Measurements from ENCODE around the gene USP5.

Gene USP5

DNA sequence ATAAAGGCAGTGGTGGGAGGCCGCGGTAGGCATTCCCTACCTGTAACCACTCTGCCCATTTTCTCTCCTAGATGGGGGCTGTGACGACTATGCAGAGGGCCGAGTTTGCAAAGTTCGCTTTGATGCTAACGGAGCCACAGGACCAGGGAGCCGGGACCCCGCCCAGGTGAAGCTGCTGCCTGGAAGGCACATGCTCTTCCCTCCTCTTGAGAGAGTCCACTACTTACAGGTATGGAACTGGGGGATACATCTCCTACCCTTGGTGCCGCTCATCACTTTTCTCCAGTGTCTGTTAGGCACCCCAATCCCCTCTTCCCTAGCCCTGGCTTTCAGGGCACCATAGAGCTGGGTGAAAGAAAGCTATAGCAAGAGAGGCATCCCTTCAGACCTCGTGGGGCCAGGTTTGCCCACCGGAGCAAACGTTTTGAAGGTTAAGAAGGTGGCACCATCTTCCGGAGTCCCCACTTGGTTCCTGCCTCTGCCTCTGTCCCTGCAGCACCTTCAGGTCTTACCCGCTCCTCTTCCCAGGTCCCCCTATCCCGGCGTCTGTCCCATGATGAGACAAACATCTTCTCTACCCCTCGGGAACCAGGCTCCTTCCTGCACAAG, 25.7 kb upstream of the USP5 start:
- in situ Hi-C loops (cut with HindIII; ENCODE audit: low sequenced_read_pairs): no loop called here

DNA sequence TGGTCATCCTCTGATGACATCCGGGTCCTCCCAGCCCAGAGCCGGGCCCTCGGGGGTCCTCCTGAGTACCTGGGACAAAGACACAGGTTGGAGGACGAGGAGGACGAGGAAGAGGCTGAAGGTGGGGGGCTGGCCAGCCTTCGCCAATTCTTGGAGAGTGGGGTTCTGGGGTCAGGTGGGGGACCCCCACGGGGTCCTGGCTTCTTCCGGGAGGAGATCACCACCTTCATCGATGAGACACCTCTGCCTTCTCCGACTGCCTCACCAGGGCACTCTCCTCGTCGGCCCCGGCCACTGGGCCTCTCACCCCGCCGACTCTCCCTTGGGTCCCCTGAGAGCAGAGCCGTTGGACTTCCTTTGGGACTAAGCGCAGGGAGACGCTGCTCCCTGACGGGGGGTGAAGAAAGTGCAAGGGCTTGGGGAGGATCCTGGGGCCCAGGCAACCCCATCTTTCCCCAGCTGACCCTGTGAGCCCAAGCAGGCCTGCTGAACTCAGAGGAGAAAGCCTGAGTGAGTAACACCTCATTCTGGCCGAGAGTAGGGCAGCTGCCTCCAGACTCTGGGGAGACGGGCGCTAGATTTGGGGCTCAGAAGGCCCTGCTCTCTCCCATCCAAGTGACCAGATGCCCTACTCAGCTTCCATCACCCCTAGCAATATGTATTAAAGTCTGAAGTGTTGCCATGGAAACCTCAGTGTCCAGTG, 25.1 kb upstream of the USP5 start:
- in situ Hi-C loops (cut with HindIII; ENCODE audit: low sequenced_read_pairs): no loop called here

DNA sequence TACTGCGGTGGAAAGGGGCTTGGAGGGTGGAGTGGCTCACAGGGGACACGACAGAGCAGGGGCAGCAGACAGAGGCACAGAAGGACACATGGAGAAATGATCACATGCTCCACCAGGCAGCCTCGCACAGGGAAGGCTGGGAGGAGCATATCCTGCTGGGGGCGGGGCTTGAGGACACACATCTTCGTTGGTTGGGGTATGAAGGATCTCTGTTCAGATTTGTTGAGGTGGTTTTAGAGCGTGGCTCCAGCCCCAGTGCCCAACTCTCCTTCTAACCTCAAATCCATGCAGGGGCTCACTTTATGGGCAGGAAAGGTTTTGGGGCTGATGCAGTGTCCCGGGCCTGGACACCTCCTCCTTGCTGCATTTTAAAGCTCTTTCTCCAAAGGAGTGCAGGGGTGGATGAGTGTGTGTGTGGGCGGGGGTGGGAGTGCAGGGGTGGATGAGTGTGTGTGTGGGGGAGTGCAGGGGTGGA, 24.5 kb upstream of the USP5 start:
- in situ Hi-C loops (cut with HindIII; ENCODE audit: low sequenced_read_pairs): no loop called here

DNA sequence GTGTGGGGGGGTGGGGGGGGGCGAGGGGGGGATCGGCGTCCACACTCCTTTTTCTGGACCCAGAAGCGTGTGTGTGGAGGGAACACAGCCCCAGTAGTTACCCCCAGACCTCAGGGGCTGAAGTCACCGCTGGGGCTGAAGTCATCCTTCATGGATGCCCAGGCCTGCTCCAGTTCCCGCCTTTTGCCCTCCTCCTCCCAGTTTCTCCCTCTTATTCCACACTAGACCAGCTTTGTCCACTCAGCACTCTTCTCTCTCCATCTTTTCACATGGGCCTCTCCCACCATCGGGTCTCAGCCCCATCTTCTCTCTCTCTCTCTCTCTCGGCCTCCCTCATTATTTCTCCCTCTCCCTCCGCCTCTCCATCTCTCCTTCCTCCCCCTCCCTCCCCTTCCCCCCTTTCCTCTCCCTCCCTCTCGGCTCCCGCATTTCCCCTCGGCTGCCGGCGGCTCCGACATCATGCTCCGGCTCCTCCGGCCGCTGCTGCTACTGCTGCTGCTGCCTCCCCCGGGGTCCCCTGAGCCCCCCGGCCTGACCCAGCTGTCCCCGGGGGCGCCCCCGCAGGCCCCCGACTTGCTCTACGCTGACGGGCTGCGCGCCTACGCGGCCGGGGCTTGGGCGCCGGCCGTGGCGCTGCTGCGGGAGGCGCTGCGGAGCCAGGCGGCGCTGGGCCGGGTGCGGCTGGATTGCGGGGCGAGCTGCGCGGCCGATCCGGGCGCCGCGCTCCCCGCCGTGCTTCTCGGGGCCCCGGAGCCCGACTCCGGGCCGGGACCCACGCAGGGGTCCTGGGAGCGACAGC, 23.8 kb upstream of the USP5 start, which contains the start of gene P3H3:
P3H3 (plus strand) TSS at position 426 of the 799 bp plus-strand sequence; CDS start at position 460, 34 bp downstream.
- in situ Hi-C loops (cut with HindIII; ENCODE audit: low sequenced_read_pairs): no loop called here

DNA sequence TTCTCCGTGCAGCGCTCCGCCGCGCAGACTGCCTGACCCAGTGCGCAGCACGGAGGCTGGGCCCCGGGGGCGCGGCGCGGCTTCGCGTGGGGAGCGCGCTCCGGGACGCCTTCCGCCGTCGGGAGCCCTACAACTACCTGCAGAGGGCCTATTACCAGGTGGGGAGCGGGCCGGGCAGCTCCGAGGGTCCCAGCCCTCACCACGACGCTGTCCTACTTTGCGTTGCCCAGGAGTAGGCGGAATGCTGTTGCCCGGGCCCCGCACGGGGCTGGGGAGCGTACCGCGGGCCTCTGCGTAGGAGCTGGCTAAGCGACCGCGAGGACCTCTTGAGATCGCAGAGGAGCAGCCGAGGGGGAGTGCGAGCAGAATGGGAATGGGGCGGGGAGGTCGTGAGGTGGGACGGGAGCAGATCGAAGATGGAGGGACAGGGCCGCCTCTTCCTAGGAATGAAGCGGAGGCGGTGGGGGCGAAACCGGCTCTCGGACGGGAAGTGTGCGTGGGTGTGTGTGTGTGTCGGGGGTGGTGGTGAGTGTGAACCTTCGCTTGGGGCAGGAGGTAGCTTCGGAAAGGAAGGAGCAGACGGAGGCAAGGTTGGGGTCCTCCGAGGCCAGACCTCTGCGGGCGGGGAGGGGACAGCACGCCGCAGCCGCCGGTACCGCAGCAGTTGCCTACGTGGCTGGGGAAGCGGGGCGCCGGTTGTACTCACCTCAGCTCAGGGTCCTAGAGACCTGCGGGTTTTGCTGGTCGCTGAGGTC, 23.0 kb upstream of the USP5 start:
- in situ Hi-C loops (cut with HindIII; ENCODE audit: low sequenced_read_pairs): no loop called here

DNA sequence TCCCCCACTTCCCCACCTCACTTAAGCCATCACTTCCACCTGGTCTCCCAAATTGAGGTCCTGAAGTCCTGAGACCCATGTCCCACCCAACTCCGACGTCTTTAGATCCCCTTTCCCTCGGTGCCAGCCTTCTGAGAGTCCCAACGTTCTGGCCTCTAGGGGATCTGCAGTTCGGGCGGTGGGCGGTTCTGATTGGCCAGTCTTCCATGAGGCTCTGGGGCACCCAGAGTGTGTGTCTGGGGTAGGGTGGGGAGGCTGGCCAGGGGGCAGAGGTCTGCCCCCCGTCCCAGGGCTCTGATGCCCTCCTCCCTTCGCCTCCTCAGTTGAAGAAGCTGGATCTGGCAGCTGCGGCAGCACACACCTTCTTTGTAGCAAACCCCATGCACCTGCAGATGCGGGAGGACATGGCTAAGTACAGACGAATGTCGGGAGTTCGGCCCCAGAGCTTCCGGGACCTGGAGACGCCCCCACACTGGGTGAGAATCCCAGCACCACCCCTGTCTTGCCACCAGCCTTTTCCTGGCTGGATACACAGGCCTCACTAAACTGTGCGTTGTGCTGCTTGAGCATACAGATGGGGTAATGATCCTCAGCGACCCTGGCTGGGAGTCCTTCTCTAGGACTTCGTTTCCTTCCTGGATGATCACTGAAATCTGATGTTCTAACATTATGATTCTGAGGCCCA, 22.3 kb upstream of the USP5 start:
- in situ Hi-C loops (cut with HindIII; ENCODE audit: low sequenced_read_pairs): no loop called here

DNA sequence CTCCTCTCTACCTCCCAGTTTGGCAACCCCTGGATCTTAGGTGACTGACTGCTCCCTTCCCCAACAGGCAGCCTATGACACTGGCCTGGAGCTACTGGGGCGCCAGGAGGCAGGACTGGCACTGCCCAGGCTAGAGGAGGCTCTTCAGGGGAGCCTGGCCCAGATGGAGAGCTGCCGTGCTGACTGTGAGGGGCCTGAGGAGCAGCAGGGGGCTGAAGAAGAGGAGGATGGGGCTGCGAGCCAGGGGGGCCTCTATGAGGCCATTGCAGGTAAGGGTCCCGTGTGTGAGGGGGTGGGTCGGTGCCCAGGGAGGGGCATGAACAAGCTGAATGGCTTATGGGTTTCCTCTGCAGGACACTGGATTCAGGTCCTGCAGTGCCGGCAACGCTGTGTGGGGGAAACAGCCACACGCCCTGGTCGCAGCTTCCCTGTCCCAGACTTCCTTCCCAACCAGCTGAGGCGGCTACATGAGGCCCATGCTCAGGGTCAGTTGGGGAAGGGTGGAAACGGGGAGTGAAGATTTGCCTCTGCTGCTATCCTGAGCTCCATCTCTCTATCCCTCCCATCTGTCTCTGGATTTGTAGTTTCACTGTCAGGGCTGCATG, 21.6 kb upstream of the USP5 start:
- in situ Hi-C loops (cut with HindIII; ENCODE audit: low sequenced_read_pairs): no loop called here

DNA sequence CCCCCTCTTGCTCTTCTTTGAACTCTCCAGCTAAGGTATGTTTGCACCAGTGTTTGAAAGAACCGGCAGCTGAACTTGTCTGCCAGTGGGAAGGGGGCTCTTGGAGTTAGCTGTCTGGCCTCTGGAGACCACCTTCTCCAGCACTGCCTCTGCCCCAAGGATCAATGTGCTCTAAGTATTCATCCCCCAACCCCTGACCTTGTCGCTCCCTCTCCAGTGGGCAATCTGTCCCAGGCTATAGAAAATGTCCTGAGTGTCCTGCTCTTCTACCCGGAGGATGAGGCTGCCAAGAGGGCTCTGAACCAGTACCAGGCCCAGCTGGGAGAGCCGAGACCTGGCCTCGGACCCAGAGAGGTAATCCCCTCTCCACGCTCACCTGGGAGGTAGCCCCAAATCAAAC, 21.0 kb upstream of the USP5 start:
- in situ Hi-C loops (cut with HindIII; ENCODE audit: low sequenced_read_pairs): no loop called here

DNA sequence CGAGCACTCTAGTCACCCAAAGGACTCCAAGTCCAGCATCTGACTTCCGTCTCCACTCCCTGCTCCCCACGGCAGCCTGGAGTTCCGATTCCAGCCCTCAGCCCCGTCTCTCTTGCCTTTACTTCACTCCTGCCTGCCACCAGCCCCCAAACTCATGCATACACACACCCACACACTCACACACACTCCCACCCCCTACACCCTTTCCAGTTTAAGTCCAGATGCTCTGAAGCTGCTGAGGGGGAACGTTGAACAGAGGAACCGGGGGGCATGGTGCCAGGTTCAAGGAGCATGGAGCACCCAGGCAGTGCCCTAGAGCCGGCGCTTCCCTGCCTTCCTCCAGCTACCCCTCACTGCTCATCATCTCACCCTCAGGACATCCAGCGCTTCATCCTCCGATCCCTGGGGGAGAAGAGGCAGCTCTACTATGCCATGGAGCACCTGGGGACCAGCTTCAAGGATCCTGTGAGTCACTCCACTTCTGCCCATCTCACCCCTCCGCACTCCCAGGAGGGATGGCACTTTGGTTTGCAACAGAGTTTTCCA, 20.4 kb upstream of the USP5 start:
- in situ Hi-C loops (cut with HindIII; ENCODE audit: low sequenced_read_pairs): no loop called here

DNA sequence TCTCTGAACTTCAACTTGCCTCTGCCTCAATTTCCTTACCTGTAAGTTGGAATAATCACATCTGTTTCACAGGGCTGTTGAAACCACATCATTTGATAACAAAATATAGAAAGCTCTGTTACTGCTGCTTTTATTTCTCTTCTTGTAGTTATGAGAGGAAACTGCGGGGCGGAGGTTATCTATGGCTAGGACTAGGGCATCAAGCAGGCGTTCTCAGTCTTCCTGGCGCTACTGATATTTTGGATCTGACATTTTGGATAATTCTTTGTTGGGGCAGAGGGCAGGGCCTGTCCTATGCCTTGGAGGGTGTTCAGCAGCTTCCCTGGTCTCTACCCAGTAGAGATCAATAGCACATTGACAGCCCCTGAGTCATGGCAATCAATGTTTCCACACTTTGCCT, 19.8 kb upstream of the USP5 start:
- in situ Hi-C loops (cut with HindIII; ENCODE audit: low sequenced_read_pairs): no loop called here

DNA sequence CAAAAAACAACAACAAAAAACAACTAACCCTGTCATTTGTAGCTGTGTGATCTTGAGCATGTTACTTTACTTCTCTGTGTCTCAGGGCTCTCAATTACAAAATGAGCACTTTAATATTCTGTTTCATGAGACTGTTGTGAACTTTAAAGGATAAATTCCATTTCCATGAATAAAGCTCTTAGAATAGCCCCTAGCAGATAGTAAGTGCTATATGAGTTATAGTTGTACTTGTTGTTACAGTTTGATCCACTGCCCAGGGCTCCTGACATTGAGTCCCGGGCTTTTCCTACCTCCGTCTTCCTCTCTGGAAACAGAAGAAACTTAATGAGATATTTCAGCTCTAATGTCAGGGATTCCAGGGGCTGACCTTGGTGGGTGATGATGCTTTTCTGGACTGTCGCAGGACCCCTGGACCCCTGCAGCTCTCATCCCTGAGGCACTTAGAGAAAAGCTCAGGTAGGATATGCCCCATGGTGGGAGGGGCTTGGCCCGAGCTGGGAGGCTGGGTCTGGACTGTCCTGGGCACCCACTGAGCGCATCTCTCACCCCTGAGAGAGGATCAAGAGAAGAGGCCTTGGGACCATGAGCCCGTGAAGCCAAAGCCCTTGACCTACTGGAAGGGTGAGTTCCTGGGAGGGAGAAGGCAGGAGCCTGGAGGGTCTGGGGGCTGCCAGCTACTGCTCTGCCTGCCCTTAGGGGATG, 18.6 kb upstream of the USP5 start:
- in situ Hi-C loops (cut with HindIII; ENCODE audit: low sequenced_read_pairs): no loop called here

DNA sequence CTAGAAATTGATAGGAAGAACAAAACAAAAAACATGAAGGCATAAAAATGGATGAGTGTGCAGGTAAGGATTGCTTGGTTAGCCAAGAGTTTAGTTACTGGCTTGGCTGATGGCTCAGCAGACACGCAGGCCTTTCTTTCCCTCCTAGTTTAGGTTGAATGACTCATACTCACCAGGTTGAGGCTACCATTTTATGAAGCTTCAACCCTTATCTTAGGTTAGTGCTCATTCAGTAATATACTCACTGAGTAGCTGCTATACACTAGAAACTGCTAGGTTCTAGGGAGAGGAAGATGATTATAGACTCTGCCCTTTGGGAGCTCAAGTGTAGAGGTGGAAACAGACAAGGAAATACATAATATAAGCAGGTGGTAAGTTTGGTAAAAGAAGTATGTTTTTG, 17.7 kb upstream of the USP5 start:
- in situ Hi-C loops (cut with HindIII; ENCODE audit: low sequenced_read_pairs): no loop called here

DNA sequence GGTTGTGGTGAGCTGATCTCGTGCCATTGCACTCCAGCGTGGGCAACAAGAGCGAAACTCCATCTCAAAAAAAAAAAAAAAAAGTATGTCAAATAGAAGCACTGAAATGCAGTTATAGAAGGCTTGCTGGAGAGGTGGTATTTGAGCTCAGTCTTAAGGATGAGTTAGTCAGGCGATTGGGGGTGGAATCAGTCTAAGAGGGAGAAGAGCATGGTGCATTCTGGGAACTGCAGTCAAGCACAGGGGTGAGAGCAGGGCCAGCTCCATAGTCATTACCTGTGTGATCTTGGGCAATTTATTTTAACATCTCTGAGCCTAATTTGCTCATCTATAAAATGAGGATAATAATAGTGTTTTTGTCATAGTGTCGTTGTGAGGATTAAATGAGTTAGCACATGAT, 17.1 kb upstream of the USP5 start:
- in situ Hi-C loops (cut with HindIII; ENCODE audit: low sequenced_read_pairs): no loop called here

DNA sequence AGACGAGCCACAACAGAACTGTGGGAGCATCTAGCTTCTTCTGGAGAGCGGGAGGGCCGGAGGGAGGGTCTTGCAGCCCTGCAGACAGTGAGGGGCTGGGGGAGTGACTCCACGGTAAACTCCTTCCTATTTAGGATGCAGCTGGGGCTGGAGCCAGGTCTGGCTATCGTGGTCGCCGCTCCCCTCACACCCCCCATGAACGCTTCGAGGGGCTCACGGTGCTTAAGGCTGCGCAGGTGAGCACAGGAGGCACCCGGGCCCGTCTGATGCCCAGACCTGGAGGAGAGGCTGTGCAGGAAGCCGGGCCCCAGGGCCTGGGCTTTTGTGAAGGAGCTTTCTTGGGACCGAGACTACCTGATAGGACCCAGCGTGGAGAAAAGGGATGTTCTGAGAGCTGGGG, 15.1 kb upstream of the USP5 start:
- in situ Hi-C loops (cut with HindIII; ENCODE audit: low sequenced_read_pairs): no loop called here

DNA sequence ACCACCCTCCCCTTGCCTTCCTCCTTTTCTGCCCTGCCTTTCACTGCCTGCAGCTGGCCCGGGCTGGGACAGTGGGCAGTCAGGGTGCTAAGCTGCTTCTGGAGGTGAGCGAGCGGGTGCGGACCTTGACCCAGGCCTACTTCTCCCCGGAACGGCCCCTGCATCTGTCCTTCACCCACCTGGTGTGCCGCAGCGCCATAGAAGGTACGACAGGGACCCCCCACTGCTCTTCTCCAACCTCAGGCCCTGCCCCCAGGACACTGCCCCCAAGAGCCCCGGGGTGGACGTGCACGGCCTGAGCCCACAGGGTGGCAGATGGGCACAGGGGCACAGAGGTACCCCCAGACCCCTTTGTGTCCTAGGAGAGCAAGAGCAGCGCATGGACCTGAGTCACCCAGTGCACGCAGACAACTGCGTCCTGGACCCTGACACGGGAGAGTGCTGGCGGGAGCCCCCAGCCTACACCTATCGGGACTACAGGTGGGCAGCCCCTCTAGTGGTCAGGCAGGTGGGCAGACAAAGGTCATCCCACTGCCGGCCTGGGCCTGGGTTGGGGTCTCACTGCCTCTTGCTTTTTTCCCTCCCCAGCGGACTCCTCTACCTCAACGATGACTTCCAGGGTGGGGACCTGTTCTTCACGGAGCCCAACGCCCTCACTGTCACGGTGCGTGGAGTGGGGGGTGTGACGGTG, 14.4 kb upstream of the USP5 start:
- in situ Hi-C loops (cut with HindIII; ENCODE audit: low sequenced_read_pairs): no loop called here

DNA sequence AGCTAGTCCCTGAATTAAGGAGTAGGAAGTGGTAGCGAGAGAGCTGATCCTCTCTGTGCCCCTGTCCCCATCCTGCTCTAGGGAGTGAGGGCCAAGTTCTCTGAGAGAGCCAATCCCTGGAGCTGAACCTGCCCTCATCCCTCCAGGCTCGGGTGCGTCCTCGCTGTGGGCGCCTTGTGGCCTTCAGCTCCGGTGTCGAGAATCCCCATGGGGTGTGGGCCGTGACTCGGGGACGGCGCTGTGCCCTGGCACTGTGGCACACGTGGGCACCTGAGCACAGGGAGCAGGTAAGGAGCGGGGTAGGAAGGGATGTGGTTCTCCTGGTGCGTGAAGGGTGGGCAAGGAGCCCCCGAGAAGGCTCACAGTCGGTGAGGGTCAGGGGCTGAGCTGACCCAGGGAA, 13.1 kb upstream of the USP5 start:
- in situ Hi-C loops (cut with HindIII; ENCODE audit: low sequenced_read_pairs): no loop called here

DNA sequence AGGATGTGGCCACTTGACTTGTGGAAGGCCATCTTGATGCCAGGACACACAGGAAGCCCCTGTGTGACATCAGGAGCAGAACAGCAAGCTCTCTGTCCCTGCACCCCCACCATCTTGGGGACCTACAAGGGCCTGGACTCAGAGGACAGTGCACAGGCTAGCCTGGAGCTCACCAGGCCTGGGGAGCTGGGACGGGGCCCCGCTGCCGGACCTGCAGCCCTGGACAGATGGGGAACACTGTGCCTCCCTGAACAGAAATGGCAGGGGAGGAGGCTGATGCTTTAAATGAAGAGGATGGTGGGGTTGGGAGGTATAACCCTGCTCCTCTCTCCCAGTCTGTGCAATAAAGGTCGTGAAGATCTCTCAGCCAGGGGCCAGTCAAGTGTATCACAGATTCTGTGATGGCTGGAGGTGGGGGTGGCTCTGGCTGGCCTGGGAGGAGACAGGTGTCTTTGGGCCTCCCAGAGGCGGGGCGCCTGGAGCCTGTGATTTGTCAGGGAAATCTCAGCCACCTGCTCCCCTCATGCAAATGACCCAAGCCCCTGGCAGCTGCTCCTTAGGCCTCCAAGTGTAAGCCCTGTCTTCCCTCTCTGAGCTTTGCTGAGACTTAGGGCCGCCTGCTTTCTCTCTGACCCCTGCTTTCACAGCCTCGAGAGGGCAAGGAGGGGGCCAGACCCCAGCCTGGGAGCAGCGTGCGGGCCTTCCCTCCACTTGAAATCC, 12.3 kb upstream of the USP5 start:
- in situ Hi-C loops (cut with HindIII; ENCODE audit: low sequenced_read_pairs): no loop called here

DNA sequence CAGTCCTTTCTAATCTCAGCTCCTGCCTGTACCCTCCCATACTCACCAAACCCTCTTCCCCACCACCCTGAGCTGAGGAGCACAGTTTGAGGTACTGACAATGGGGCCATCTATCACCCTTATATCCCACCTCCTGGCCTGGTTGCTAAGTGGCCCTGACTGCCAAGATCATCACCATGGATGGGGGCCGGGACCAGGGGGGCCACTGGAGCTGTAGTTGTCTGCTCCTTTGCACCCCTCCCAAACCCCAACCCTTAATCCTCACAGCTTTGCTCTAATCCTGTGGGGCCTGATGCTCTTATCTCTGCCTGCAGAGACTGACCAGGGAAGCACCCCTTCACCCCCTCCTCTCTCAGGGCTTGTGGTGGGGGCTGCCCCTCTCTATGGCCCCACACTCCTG, 11.6 kb upstream of the USP5 start:
- in situ Hi-C loops (cut with HindIII; ENCODE audit: low sequenced_read_pairs): no loop called here

Measured in endothelial cell of hepatic sinusoid (primary cell).